ENCODE results near the gene SFSWAP.
"Not testable (repeated sequence)": the region's sequence is repeated elsewhere in the genome, so short reads cannot be mapped to it uniquely, and the experiment has no call there.

The SFSWAP gene

GRCh38 chr12:131679816-131680215 is 31.1 kb upstream of the SFSWAP start:
- not testable (repeated sequence) for DNase-seq

- not testable (repeated sequence) for DNase-seq
These were observed 30.3 kb upstream of the SFSWAP start for GRCh38 chr12:131680392-131681256.

GRCh38 chr12:131681257-131681620 is 29.7 kb upstream of the SFSWAP start:
- no peak for DNase-seq

DNA sequence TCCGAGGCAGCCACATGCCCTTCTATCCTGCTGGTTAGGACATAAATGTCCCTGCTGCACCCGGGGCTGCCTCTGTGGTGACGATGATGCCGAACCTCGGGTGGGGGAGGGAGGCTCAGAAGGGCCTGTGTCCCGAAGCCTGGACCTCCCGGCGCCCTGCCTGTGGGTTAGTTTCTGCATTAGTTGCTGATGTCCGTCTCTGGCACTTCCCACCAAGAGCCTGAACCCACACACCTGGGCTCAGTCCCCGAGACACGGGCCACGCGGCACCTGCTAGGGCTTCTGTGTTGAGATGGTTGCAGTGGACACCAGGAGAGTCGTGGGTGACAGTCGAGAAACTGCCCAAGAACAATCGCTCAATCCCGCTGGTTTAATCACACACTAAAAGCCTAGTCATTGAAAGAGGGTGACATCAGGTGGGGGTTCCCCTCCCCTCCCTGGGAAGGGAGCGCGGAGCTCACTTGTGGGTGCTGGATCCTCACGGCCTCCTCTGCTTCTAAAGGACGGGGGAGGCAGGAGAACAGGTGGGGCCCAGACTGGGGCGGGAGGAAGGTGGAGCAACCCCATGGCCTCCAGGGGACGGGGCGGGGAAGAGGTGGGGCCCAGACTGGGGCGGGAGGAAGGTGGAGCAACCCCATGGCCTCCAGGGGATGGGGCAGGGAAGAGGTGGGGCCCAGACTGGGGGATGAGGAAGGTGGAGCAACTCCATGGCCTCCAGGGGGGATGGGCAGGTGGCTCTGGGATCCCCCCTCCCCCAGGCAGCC is 29.0 kb upstream of the SFSWAP start:
- DNase-seq = peak; percentile 42

DNA sequence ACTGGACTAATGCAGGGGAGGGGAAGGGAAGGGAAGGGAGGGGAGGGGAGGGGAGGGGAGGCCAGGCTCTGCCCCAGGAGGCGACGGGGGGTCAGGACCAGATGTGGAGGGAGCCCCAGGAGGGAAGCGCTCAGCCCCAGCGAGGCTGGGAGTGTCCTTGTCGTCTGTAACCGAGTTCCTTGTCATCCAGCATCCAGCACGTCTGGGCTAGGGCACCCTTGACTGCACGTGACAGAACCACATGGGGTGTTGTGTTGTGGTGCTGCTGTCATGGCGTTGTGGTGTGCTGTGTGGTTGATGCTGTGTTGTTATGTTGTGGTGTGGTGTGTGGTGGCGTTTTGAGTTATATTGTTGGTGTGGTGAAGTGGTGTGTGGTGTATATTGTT is 28.4 kb upstream of the SFSWAP start:
- DNase-seq = no peak

DNA sequence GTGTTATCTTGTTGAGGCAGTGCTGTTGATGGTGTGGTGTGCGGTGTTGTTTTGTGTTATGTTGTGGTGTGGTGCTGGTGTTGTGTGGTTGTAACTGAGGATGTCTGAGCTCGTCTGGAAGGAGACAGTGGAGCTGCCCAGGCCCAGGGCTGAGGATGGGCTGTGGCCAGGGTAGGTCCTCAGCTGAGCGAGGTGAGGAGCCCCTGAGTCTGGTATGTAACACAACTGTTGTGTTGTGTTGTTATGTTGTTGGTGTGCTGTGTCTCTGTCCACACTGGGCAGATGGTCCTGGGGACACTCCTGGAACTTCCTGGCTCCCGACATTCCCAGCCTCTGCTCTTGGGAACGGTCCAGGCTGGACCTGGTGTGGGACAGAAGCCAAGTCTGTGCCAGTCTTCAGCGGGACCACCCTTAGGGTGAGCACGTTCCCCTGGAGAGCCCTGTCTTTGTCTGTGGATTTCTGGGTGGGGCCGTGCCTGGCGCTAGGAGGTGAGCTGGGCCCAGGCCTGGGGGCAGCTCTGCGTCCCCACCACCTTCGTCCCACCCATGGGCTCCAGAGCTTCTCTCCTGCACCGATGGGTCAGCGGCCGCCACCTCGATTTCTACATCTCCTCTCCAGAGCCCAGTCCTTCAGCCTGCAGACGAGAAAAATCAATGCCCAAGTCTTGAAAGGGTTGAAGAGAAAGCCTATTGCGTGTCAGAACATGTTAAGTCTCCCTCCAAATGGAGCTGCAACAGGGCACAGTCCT is 27.4 kb upstream of the SFSWAP start:
- DNase-seq = no peak

DNA sequence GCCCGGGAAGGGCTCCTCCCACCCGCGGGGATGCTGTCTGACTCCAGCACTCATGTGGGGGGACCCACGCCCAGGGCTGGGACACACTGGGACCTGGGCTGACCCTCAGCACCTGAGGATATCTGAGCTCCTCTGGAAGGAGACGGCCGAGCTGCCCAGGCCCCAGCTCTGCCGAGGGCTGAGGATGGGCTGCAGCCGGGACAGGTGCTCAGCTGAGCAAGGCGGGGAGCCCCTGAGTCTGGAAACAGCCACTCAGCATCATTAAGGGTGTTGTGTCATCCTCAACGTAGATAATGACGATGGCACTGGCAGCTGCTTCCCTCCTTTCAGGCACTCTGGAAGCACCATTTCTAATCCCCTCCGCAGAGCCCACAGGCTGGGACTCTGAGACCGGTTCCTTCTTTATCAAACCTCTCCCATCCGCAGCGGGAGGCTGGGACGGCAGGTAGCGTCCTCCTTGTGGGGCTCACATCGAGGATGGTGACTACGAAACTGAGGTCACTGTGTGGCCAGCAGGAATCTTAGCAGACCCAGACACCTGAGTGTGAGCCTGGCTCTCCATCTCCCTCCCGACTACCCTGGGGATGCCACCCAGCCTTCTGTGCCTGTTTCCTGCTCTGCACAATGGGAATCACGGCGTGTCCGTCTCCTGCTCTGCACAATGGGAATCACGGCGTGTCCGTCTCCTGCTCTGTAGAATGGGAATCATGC is 26.7 kb upstream of the SFSWAP start:
- no peak for DNase-seq

DNA sequence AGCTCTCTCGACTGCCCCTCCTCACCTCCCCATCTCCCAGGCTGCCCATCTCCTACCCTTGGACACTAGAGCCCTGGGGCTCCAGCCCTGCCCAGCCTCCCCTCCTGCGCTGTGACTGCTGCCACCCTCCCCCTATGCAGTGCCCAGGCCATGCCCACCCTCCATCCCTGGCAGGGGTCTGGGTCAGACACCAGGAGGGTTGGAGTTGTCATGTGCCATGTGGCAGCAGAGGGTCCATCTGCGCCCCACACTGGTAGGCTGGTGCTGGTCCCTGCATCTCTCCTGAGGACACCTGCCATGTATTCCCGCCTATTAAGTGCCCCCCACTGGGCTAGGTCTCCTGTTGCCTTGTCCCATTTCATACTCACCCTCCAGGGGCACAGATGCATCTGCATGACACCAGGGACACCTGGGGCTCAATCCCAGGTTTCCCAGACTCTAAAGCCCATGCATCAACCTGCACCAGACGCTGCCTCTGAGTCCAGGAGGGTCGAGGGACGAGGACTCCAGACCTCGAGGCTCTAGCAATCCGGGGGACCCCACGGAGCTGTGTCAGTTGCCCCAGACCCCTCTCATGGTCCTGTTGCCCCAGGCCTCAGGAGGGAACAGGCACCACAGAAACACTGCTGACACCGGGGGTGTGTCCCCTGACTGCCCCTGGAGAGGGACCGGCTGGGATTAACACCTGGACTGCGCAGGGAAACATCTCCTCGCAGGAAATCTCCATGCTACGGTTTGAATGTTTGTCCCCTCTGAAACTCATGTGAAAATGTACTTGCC is 23.4 kb upstream of the SFSWAP start:
- no peak for DNase-seq

DNA sequence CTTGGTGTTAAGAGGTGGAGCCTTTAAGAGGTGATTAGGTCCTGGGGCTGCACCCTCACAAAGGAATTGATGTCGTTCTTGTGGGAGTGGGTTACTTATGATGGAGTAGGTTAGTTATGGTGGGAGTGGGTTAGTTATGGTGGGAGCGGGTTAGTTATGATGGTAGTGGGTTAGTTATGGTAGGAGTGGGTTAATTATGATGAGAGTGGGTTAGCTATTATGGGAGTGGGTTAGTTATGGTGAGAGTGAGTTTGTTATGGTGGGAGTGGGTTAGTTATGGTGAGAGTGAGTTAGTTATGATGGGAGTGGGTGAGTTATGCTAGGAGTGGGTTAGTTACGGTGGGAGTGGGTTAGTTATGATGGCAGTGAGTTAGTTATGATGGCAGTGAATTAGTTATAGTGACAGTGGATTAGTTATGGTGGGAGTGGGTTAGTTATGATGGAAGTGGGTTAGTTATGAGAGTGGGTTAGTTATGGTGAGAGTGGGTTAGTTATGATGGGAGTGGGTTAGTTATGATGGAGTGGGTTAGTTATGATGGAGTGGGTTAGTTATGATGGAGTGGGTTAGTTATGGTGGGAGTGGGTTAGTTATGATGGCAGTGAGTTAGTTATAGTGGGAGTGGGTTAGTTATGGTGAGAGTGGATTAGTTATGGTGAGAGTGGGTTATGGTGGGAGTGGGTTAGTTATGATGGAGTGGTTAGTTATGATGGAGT is 22.6 kb upstream of the SFSWAP start:
- no peak for DNase-seq

DNA sequence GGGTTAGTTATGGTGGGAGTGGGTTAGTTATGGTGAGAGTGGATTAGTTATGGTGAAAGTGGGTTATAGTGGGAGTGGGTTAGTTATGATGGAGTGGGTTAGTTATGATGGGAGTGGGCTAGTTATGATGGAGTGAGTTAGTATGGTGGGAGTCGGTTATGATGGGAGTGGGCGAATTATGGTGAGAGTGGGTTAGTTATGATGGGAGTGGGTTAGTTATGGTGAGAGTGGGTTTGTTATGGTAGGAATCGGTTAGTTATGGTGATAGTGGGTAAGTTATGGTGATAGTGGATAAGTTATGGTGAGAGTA is 22.1 kb upstream of the SFSWAP start:
- DNase-seq = no peak

DNA sequence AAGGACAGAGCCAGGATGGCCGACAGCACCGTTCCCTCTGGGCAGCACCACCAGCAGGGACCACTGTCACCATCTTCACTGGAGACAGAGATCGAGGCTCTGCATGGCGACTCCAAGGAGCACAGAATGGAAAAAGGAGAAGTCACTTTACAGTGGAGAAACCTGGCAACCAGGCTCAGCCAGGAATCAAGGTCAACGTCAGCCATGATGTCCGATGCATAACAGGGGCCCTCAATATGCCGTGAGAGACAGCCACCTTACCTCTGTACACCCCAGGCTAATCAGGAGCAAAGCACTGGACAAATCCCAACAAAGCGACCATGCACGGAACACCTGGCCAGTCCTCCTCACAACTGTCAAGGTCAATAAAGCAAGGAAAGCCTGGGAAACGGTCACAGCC is 20.6 kb upstream of the SFSWAP start:
- no peak for DNase-seq

DNA sequence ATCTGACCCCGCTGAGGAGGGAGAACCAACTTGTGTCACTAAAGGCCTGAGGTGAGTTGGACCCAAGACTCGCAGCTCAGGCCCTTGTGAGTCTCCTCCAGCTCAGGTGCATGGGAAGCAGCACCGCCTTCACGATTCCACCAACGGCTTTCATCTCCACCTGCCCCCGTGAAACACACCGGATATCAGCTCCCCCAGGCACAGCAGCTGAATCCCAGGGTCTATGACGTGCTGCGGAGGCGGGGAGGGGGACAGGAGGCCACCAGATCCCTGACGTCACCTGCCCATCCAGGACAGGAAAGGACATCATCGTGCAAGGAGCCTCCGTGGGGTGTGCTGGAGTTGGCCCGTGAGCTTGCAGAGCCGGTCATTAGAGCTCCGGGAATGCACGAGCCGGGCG is 18.5 kb upstream of the SFSWAP start:
- no peak for DNase-seq

DNA sequence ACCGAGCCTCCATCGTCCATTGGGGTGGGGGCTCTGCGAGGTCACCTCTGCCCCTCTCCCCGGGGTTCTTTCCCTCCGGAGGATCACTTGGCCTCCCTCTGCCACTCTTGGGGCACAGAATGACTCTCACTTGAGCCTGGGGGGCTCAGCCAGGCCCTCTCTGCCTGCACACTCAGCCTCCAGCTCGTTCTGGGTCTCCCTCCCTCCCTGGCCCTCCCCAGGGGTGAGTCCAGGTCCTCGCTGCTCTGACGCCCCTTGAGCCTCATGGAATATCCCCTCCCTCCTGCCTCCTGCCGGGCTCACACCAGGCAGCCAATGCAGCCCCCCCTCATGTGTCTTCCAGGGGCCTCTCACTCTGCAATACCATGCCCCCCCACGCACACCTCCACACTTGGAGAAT is 17.7 kb upstream of the SFSWAP start:
- no peak for DNase-seq

DNA sequence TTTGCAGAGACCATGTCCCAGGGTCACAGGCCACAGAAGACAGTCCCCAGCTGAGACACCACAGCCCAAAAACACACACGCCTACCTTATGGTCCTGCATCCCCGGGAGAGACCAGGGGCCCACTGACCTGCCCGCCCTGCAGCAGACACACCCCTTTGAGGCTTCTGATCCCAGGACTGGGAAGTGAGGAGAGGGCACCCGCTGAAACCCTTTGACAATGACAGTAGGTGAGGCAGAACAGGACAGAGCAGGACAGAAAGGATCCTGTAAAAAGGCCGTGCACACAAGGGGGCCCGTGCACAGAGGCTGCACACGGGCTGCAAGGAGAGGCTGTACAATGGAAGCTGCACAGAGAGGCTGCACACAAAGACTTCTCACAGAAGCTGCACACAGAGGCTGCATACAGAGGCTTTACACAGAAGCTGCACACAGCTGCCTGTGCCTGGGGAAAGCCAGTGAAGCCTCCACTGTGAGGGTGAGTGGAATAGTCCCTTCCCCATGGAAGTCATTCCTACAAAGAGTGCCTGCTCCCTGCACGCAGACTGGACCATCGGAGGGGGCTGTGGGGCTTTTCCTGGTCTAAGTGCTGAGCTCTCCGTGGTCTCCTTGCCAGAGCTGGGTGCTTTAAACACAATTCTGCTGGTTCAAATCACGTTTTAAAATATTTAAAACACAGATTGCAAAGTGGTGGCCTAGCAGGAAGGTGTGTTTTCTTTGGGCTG is 16.6 kb upstream of the SFSWAP start:
- DNase-seq = no peak

DNA sequence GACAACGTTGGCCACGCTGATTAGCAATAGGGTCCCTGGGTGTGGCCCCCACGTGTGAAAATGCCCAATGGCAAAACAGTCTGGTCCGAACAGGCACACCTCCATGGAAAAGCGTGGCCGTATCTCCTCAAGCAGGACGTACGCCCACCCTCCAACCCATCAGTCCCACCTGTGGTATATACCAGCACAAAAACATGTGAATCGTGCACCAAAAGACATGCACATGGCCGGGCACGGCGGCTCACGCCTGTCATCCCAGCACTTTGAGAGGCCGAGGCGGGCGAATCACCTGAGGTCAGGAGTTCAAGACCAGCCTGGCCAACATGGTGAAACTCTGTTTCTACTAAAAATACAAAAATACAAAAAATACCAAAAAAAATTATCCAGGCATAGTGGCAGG is 14.9 kb upstream of the SFSWAP start:
- DNase-seq = no peak

GRCh38 chr12:131698286-131698685 is 12.6 kb upstream of the SFSWAP start:
- DNase-seq = no peak

- no peak for DNase-seq
These were observed 11.5 kb upstream of the SFSWAP start for GRCh38 chr12:131699434-131699833.

DNA sequence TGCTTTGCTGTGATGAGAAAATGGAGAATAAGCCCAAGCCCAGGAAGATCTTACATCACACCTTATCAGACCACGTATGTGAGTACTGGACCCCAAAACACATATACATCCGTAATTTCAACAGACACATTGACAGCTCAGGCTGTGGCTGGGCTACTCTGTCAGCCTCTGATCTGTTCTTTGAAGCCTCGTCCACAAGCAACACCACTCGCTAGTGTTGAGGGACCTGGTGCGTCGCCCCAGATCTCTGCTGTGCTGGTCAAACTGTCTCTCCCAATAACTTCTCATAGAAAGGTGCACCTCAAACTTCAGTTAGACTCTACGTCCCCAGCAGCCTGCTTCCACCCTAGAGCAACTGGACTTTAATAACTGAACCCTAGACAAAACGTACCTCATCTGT is 10.6 kb upstream of the SFSWAP start:
- DNase-seq = no peak

DNA sequence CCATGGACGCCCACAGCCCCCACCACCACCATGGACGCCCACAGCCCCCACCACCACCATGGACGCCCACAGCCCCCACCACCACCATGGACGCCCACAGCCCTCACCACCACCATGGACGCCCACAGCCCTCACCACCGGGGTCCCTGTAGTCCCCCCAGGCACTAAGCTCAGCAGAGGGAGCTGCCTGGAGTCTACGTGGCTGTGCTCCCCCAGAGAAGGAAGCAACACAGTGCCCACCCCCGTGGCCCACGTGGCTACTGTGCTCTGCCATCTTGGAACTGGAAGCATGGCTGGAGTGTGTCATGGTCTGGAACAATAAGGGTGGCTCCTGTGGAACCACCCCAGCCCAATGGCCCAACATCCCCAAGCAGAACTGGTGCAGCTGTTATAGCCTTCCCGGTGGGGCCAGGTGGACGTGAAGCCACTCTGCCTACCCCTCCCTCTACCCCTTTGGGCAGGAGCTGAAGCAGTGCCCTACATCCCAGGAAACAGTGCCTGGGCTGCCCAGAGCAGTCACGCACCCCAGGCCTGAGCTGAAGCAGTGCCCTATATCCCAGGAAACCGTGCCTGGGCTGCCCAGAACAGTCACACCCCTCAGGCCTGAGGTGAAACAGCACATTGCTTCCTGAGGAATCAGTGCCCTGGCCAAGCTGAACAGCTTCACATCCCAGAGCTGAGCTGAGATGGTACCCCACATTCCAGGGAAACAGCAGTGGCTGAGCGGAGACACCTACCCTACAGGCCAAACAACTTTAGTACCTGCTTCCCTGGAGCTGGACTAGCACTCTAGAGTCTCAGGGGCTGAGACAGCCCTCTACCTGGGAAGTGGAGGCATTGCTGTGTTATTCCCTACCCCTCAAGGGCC is 9.0 kb upstream of the SFSWAP start:
- DNase-seq = no peak

DNA sequence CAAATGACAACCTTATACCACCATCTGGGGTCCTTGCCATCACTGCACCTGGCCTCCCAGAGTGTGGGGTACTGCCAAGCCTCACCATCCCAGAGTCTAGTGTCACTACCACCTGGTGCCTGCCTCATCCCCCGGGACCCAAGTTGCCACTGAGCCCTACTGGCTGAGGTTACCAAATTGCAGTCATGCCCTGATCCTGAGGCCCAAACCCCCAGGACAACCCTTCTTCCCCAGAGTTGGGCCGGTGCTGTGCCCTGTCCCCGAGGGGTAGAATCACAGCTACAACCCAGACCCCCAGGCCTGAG is 8.4 kb upstream of the SFSWAP start:
- DNase-seq = no peak
